AG09309 (cell line): ENCODE results near the gene ARHGAP40.
A peak's percentile ranks its signal among the peaks of the same experiment; 100 is the strongest.

ENCODE experiments used
- DNase-seq: peaks from one replicate; pipeline ENCODE4 v3.0.0-alpha.2; 2010; ENCODE audit warnings: low read depth
- H3K4me3 ChIP-seq: 2 replicates; pipeline ENCODE4 v1.5.1; 2011; ENCODE audit warnings: mild to moderate bottlenecking, low read depth, low read length, moderate library complexity; ENCODE audit not compliant: control insufficient read depth
- TF ChIP-seq, protein P1 (sequence below): IDR thresholded peaks from 2 replicates; pipeline ENCODE4 v1.5.1; 2011; ENCODE audit warnings: mild to moderate bottlenecking, low read depth, low read length, inconsistent platforms; ENCODE audit not compliant: insufficient read depth, control insufficient read depth; ENCODE audit errors: missing control alignments

The ARHGAP40 gene

GRCh38 chr20:38628580-38629470, 27.2 kb downstream of the ARHGAP40 start:
- DNase-seq: no peak
- H3K4me3 ChIP-seq: no peak overlapping the region
- TF ChIP-seq, protein P1, sequence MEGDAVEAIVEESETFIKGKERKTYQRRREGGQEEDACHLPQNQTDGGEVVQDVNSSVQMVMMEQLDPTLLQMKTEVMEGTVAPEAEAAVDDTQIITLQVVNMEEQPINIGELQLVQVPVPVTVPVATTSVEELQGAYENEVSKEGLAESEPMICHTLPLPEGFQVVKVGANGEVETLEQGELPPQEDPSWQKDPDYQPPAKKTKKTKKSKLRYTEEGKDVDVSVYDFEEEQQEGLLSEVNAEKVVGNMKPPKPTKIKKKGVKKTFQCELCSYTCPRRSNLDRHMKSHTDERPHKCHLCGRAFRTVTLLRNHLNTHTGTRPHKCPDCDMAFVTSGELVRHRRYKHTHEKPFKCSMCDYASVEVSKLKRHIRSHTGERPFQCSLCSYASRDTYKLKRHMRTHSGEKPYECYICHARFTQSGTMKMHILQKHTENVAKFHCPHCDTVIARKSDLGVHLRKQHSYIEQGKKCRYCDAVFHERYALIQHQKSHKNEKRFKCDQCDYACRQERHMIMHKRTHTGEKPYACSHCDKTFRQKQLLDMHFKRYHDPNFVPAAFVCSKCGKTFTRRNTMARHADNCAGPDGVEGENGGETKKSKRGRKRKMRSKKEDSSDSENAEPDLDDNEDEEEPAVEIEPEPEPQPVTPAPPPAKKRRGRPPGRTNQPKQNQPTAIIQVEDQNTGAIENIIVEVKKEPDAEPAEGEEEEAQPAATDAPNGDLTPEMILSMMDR: no peak

- DNase-seq: no peak
- TF ChIP-seq, protein P1: no peak
Observed at GRCh38 chr20:38629979-38630378, 28.4 kb downstream of the ARHGAP40 start.

DNA sequence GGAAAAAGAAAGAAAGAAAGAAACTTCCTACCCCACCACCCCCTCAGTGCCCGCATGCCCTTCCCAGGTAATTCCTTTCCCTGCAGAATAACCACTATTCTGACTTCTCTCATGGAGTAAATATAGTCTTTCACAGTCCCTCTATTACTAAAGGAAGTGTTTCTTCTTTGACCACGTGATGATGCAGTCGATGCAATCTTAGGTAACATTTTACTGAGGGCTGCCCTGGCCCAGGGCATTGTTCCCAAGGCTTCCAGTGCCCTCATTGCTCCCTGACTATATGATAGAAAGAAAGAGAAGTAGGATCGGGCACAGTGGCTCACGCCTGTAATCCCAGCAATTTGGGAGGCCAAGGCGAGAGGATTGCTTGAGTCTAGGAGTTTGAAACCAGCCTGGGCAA, 29.1 kb downstream of the ARHGAP40 start:
- no peak for DNase-seq
- TF ChIP-seq, protein P1: no peak
- no peak overlapping the region for H3K4me3 ChIP-seq

More at GRCh38 chr20:38629979-38630378, 28.4 kb downstream of the ARHGAP40 start:
- no peak overlapping the region for H3K4me3 ChIP-seq

GRCh38 chr20:38631155-38632022, 29.8 kb downstream of the ARHGAP40 start:
- no peak for DNase-seq
- H3K4me3 ChIP-seq: no peak overlapping the region
- TF ChIP-seq, protein P1: no peak

- TF ChIP-seq, protein P1: peak; percentile 92
- no peak overlapping the region for H3K4me3 ChIP-seq
- no peak for DNase-seq
Observed at GRCh38 chr20:38633577-38634093, 32.0 kb downstream of the ARHGAP40 start.

GRCh38 chr20:38635721-38636288, 34.2 kb downstream of the ARHGAP40 start:
- no peak overlapping the region for H3K4me3 ChIP-seq
- TF ChIP-seq, protein P1: no peak
- no peak for DNase-seq
